Measurements from ENCODE around the gene SPINK4. TPM values are rescaled to one million over a fixed set of nuclear protein-coding genes. Genes with fewer than 3 reads are reported as not detected.

Gene SPINK4
- total and polyA plus RNA-seq, 2 donors (not counting 1 experiment from before 2014, with no cell fraction given) = not detected

DNA sequence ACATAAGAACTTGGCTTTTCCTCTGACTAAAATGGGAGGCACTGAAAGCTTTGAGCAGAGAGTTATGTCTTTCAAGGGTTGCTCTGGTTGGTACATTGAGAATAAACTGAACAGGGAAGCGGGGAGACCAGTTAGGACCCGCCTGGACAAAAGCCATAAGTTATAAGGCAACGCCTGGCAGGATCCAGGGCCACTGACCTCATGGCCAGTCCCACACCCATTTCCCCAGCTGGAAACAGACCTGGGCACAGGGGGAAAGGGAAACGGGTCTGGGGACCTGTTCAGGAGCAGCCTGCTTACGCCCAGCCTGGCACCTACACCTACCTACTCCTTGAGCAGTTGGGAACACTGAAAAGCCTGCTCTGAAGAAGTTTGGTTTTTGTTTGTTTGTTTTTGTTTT is 1.3 kb downstream of the SPINK4 start:
- no peaks in the 10 kb centered on the region for H3K9me3 ChIP-seq (ENCODE audit: control extremely low read depth in 1 of 3, control insufficient read depth in 2 of 3, insufficient read depth in 1 of 3, low read length in 2 of 3)
- ATAC-seq (ENCODE audit: low read depth) (no peak), DNase-seq (no peak)
- no peaks in the 10 kb centered on the region for H4K20me1 ChIP-seq (ENCODE audit: control insufficient read depth, insufficient read depth, low read length, poor library complexity, severe bottlenecking)
- H3K27ac ChIP-seq (ENCODE audit: low read length in 2 of 2) = no peak overlapping the region
- H3K4me3 ChIP-seq (ENCODE audit: control extremely low read depth in 1 of 5, extremely low read depth in 1 of 5, insufficient read depth in 1 of 5, low read depth in 2 of 5, low read length in 4 of 5) = no peak overlapping the region
- no peaks in the 10 kb centered on the region for H3K4me1 Mint-ChIP-seq
- intact Hi-C loops (cut with micrococcal nuclease) = no loop called here
- no peak for TF ChIP-seq EZH2 (IDR thresholded peaks at IDR 0.05; ENCODE audit: borderline replicate concordance, insufficient read depth, low read depth, low read length, poor library complexity, severe bottlenecking)
- TF ChIP-seq, protein P1, sequence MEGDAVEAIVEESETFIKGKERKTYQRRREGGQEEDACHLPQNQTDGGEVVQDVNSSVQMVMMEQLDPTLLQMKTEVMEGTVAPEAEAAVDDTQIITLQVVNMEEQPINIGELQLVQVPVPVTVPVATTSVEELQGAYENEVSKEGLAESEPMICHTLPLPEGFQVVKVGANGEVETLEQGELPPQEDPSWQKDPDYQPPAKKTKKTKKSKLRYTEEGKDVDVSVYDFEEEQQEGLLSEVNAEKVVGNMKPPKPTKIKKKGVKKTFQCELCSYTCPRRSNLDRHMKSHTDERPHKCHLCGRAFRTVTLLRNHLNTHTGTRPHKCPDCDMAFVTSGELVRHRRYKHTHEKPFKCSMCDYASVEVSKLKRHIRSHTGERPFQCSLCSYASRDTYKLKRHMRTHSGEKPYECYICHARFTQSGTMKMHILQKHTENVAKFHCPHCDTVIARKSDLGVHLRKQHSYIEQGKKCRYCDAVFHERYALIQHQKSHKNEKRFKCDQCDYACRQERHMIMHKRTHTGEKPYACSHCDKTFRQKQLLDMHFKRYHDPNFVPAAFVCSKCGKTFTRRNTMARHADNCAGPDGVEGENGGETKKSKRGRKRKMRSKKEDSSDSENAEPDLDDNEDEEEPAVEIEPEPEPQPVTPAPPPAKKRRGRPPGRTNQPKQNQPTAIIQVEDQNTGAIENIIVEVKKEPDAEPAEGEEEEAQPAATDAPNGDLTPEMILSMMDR (IDR thresholded peaks at IDR 0.05) = no peak
- no peak overlapping the region for H3K4me3 Mint-ChIP-seq
- H3K27me3 Mint-ChIP-seq = peaks cover 3% of the 10 kb centered on the region
- WGBS (ENCODE audit: insufficient coverage) = 90% methylated on average over 2 of the region's 5 CpGs
- no peaks in the 10 kb centered on the region for H3K9me3 Mint-ChIP-seq (ENCODE audit: insufficient read depth)
- H3K9ac ChIP-seq (ENCODE audit: low read length) = no peak overlapping the region
- H3K79me2 ChIP-seq (ENCODE audit: control insufficient read depth, insufficient read depth, low read length) = no peaks in the 10 kb centered on the region
- POLR2A ChIA-PET = no interaction called here
- no peaks in the 10 kb centered on the region for H3K36me3 ChIP-seq (replicated peaks in 1 of 2; ENCODE audit: control extremely low read depth in 1 of 2, control insufficient read depth in 1 of 2, extremely low read depth in 1 of 2, insufficient read depth in 2 of 2, low read length in 1 of 2)
- peaks cover 0 to under 1% (median 0%) of the 10 kb centered on the region in 4 experiments for H3K27me3 ChIP-seq (replicated peaks in 1 of 4; ENCODE audit: control extremely low read depth in 1 of 4, control insufficient read depth in 3 of 4, insufficient read depth in 4 of 4, low read length in 3 of 4)
- H2AFZ ChIP-seq (ENCODE audit: insufficient read depth, low read depth, low read length, poor library complexity, severe bottlenecking) = no peak overlapping the region
- no peak overlapping the region for H3K4me2 ChIP-seq (replicated peaks; ENCODE audit: low read depth, low read length, poor library complexity, severe bottlenecking)
- H3K27ac Mint-ChIP-seq = no peak overlapping the region
- CTCF ChIA-PET = interaction anchor here (0.7 to 1.3 kb wide), 3 partner anchors 15 to 159 kb away, joined by 3 read pairs; no protein-coding TSS in a partner anchor
- no peaks in the 10 kb centered on the region for H3K4me1 ChIP-seq (ENCODE audit: control insufficient read depth in 2 of 2, insufficient read depth in 2 of 2, low read length in 2 of 2)

DNA sequence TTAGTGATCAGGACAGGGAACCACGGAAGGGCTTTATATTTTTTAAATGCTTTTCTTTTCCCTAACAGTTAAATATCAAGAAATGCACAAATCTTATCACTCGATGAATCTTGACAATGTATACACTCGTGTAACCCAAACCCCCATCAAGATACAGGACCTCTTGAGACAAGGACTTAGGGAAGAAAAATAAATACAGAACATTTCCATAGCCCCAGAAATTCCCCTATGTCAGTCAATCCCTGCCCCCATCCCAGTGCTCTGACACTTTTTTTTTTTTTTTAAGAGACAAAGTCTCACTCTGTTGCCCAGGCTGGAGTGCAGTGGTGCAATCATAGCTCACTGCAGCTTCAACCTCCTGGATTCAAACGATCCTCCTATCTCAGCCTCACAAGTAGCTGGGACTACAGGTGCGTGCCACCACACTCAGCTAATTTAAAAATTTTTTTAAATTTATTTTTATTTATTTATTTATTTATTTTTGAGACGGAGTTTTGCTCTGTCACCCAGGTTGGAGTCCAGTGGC is 2.7 kb downstream of the SPINK4 start:
- H3K9me3 ChIP-seq (ENCODE audit: control extremely low read depth in 1 of 3, control insufficient read depth in 2 of 3, insufficient read depth in 1 of 3, low read length in 2 of 3) = no peaks in the 10 kb centered on the region
- no peaks in the 10 kb centered on the region for H4K20me1 ChIP-seq (ENCODE audit: control insufficient read depth, insufficient read depth, low read length, poor library complexity, severe bottlenecking)
- H3K27ac Mint-ChIP-seq = no peak overlapping the region
- peaks cover 0 to 2% of the 10 kb centered on the region in 2 experiments for H3K36me3 ChIP-seq (replicated peaks in 1 of 2; ENCODE audit: control extremely low read depth in 1 of 2, control insufficient read depth in 1 of 2, extremely low read depth in 1 of 2, insufficient read depth in 2 of 2, low read length in 1 of 2)
- no peak overlapping the region for H3K27ac ChIP-seq (ENCODE audit: low read length in 2 of 2)
- H3K4me3 Mint-ChIP-seq = no peak overlapping the region
- TF ChIP-seq, protein P1 (IDR thresholded peaks at IDR 0.05) = no peak
- no peak for TF ChIP-seq EZH2 (IDR thresholded peaks at IDR 0.05; ENCODE audit: borderline replicate concordance, insufficient read depth, low read depth, low read length, poor library complexity, severe bottlenecking)
- H3K9ac ChIP-seq (ENCODE audit: low read length) = no peak overlapping the region
- no peak overlapping the region for H2AFZ ChIP-seq (ENCODE audit: insufficient read depth, low read depth, low read length, poor library complexity, severe bottlenecking)
- POLR2A ChIA-PET = no interaction called here
- H3K4me2 ChIP-seq (replicated peaks; ENCODE audit: low read depth, low read length, poor library complexity, severe bottlenecking) = no peak overlapping the region
- H3K4me1 ChIP-seq (ENCODE audit: control insufficient read depth in 2 of 2, insufficient read depth in 2 of 2, low read length in 2 of 2) = no peaks in the 10 kb centered on the region
- WGBS (ENCODE audit: insufficient coverage) = 76% methylated on average over 2 of the region's 6 CpGs
- H3K27me3 Mint-ChIP-seq = no peaks in the 10 kb centered on the region
- CTCF ChIA-PET = interaction anchor here (1.1 to 2.1 kb wide), 2 partner anchors 15 to 17 kb away, joined by 3 to 5 read pairs; no protein-coding TSS in a partner anchor
- ATAC-seq (ENCODE audit: low read depth) = no peak
- intact Hi-C loops (cut with micrococcal nuclease) = no loop called here
- DNase-seq = no peak
- H3K27me3 ChIP-seq (replicated peaks in 1 of 4; ENCODE audit: control extremely low read depth in 1 of 4, control insufficient read depth in 3 of 4, insufficient read depth in 4 of 4, low read length in 3 of 4) = no peaks in the 10 kb centered on the region
- peaks cover under 1% of the 10 kb centered on the region for H3K4me1 Mint-ChIP-seq
- no peaks in the 10 kb centered on the region for H3K9me3 Mint-ChIP-seq (ENCODE audit: insufficient read depth)
- no peak overlapping the region for H3K4me3 ChIP-seq (ENCODE audit: control extremely low read depth in 1 of 5, extremely low read depth in 1 of 5, insufficient read depth in 1 of 5, low read depth in 2 of 5, low read length in 4 of 5)
- no peaks in the 10 kb centered on the region for H3K79me2 ChIP-seq (ENCODE audit: control insufficient read depth, insufficient read depth, low read length)
